IMR-90 (cell line): ENCODE results near the gene SATB2. TPM values are rescaled to one million over a fixed set of nuclear protein-coding genes. Genes with fewer than 3 reads are reported as not detected.

Experiments used
- ATAC-seq: fragments of 200-7000 bp; cut with Tn5 transposase; 2 replicates; pipeline ENCODE4 v1.9.1; 2020; ENCODE audit warnings: low read depth, mild to moderate bottlenecking, moderate library complexity
- BruUV-seq: library from RNA; stranded (reverse); fragments of 400-500 nt; replicated peaks from 2 replicates; lab custom pipeline; 2021; lab: Mats Ljungman, UMichigan
- CTCF ChIA-PET: fragments of 300-600 bp; formaldehyde crosslinking; extraction: SDS; loops from one replicate; lab custom pipeline; 2021; ENCODE audit warnings: antibody characterized with exemption; lab: Yijun Ruan, JAX
- POLR2A ChIA-PET: fragments of 300-600 bp; sonication (Branson Sonifier 250); formaldehyde crosslinking; loops from one replicate; lab custom pipeline; 2022; ENCODE audit warnings: antibody characterized with exemption; ENCODE audit not compliant: unreplicated experiment; lab: Charles Lee
- DNase-seq: peaks from one replicate; pipeline ENCODE4 v3.0.0; 2013
- H2AFZ ChIP-seq: replicated peaks from 2 replicates; pipeline ENCODE3; 2013; ENCODE audit warnings: low read length, mild to moderate bottlenecking; ENCODE audit not compliant: poor library complexity
- H2AK5ac ChIP-seq: 2 replicates; pipeline ENCODE4 v1.6.1; 2013; ENCODE audit warnings: low read depth, low read length, inconsistent platforms
- H2AK9ac ChIP-seq: replicated peaks from 2 replicates; pipeline ENCODE3; 2013; ENCODE audit warnings: mild to moderate bottlenecking, low read depth, low read length, moderate library complexity; ENCODE audit not compliant: poor library complexity
- H2BK120ac ChIP-seq: 2 replicates; pipeline ENCODE4 v1.6.1; 2013; ENCODE audit warnings: low read depth, low read length, inconsistent platforms
- H2BK15ac ChIP-seq: 3 replicates; pipeline ENCODE4 v1.6.1; 2013; ENCODE audit warnings: low read depth, low read length, inconsistent platforms
- H2BK20ac ChIP-seq: 2 replicates; pipeline ENCODE4 v1.6.1; 2013; ENCODE audit warnings: low read depth, mild to moderate bottlenecking, inconsistent platforms, low read length, moderate library complexity
- H2BK5ac ChIP-seq: 2 replicates; pipeline ENCODE4 v1.6.1; 2013; ENCODE audit warnings: mild to moderate bottlenecking, low read depth, low read length, inconsistent platforms; ENCODE audit not compliant: poor library complexity, severe bottlenecking
- H3K14ac ChIP-seq: replicated peaks from 2 replicates; pipeline ENCODE4 v1.6.1; 2013; ENCODE audit warnings: low read depth, low read length, inconsistent platforms
- H3K18ac ChIP-seq: 2 replicates; pipeline ENCODE4 v1.6.1; 2013; ENCODE audit warnings: low read depth, low read length, control low read depth
- H3K23ac ChIP-seq: 2 replicates; pipeline ENCODE4 v1.6.1; 2013; ENCODE audit warnings: low read depth, low read length, inconsistent platforms
- H3K27ac ChIP-seq: 2 replicates; pipeline ENCODE4 v1.5.1; 2013; ENCODE audit warnings: mild to moderate bottlenecking, control low read depth, low read length; ENCODE audit not compliant: insufficient read depth
- H3K27me3 ChIP-seq: 2 replicates; pipeline ENCODE4 v1.6.1; 2013; ENCODE audit warnings: low read length; ENCODE audit not compliant: control insufficient read depth, insufficient read depth
- H3K36me3 ChIP-seq: 2 replicates; pipeline ENCODE4 v1.6.1; 2013; ENCODE audit warnings: low read length, mixed read lengths; ENCODE audit not compliant: control insufficient read depth, insufficient read depth
- H3K4ac ChIP-seq: 2 replicates; pipeline ENCODE4 v1.6.1; 2013; ENCODE audit warnings: low read depth, low read length, inconsistent platforms
- H3K4me1 ChIP-seq: 2 replicates; pipeline ENCODE4 v1.6.1; 2013; ENCODE audit warnings: low read length, mixed read lengths; ENCODE audit not compliant: control insufficient read depth, insufficient read depth
- H3K4me2 ChIP-seq: 2 replicates; pipeline ENCODE4 v1.6.1; 2013; ENCODE audit warnings: low read depth, mild to moderate bottlenecking, control low read depth, low read length, moderate library complexity
- H3K4me3 ChIP-seq: 2 replicates; pipeline ENCODE4 v1.5.1; 2013; ENCODE audit warnings: low read depth, mild to moderate bottlenecking, control low read depth, low read length, moderate library complexity; ENCODE audit not compliant: insufficient read depth
- H3K56ac ChIP-seq: 2 replicates; pipeline ENCODE4 v1.6.1; 2013; ENCODE audit warnings: low read length, inconsistent platforms; ENCODE audit not compliant: insufficient read depth; ENCODE audit errors: extremely low read depth
- H3K79me1 ChIP-seq, 2 experiments: 2 replicates each; pipeline ENCODE4 v1.6.1; 2013; ENCODE audit warnings: low read length in 2 of 2, inconsistent platforms in 1 of 2, low read depth in 1 of 2
- H3K9ac ChIP-seq: 2 replicates; pipeline ENCODE4 v1.6.1; 2013; ENCODE audit warnings: low read depth, low read length, control low read depth
- H3K9me1 ChIP-seq: 2 replicates; pipeline ENCODE4 v1.6.1; 2013; ENCODE audit warnings: low read length, inconsistent platforms; ENCODE audit not compliant: insufficient read depth
- H3K9me3 ChIP-seq: 2 replicates; pipeline ENCODE4 v1.6.1; 2013; ENCODE audit warnings: low read length; ENCODE audit not compliant: control insufficient read depth, insufficient read depth
- H4K20me1 ChIP-seq: 2 replicates; pipeline ENCODE4 v1.6.1; 2013; ENCODE audit warnings: low read length, inconsistent platforms; ENCODE audit not compliant: insufficient read depth
- H4K5ac ChIP-seq: 2 replicates; pipeline ENCODE4 v1.6.1; 2013; ENCODE audit warnings: mild to moderate bottlenecking, low read depth, low read length, control low read depth
- H4K8ac ChIP-seq, 2 experiments: 2 replicates each; pipeline ENCODE4 v1.6.1; 2013; ENCODE audit warnings: low read depth in 2 of 2, low read length in 2 of 2, control low read depth in 1 of 2, inconsistent platforms in 1 of 2
- H4K91ac ChIP-seq: 2 replicates; pipeline ENCODE4 v1.6.1; 2013; ENCODE audit warnings: low read depth, low read length, inconsistent platforms; ENCODE audit not compliant: insufficient read depth
- BHLHE40 ChIP-seq: fragments of 150-350 bp; IDR thresholded peaks from 2 replicates; pipeline ENCODE4 v1.6.1; 2016; ENCODE audit warnings: mild to moderate bottlenecking, low read depth, low read length
- CTCF ChIP-seq: conservative IDR thresholded peaks from 2 replicates; pipeline ENCODE4 v1.5.1; 2012; ENCODE audit warnings: mild to moderate bottlenecking, low read depth, low read length, improper control_type of control experiment
- NFE2L2 ChIP-seq: fragments of 150-350 bp; IDR thresholded peaks from 2 replicates; pipeline ENCODE4 v1.6.1; 2016; ENCODE audit warnings: low read depth, mild to moderate bottlenecking, low read length
- RAD21 ChIP-seq: IDR thresholded peaks from 2 replicates; pipeline ENCODE4 v1.6.1; 2012; ENCODE audit warnings: low read length, improper control_type of control experiment
- RCOR1 ChIP-seq: IDR thresholded peaks from 2 replicates; pipeline ENCODE4 v1.6.1; 2012; ENCODE audit warnings: mild to moderate bottlenecking, low read length, improper control_type of control experiment; ENCODE audit not compliant: insufficient replicate concordance
- SMC3 ChIP-seq: fragments of 150-350 bp; IDR thresholded peaks from 2 replicates; pipeline ENCODE4 v1.6.1; 2016; ENCODE audit warnings: low read depth, mild to moderate bottlenecking, antibody characterized with exemption, low read length, moderate library complexity
- USF2 ChIP-seq: fragments of 150-350 bp; IDR thresholded peaks from 2 replicates; pipeline ENCODE4 v1.6.1; 2017; ENCODE audit warnings: mild to moderate bottlenecking, antibody characterized with exemption, low read length, low read depth
- WGBS, 2 experiments: methylation state at CpG; one replicate each; pipeline versions ENCODE4 v1.1.5 to v1.1.7; 2013; ENCODE audit warnings: missing lambda C conversion rate in 2 of 2; ENCODE audit not compliant: insufficient read length in 1 of 2; ENCODE audit errors: extremely low coverage in 2 of 2; 5-methylcytosine and 5-hydroxymethylcytosine counted together
- dilution Hi-C: fragments of 300-500 bp; cut with HindIII; formaldehyde crosslinking; loops from one replicate; pipeline ENCODE4 v1.14.3; 2018; ENCODE audit warnings: low sequenced_read_pairs; ENCODE audit not compliant: unreplicated experiment
- in situ Hi-C: fragments of 300-500 bp; cut with MboI; formaldehyde crosslinking; loops from 3 replicates; pipeline ENCODE4 v1.14.3; 2019; ENCODE audit warnings: low sequenced_read_pairs, inconsistent platforms, mixed read lengths
- intact Hi-C: fragments of 100-400 bp; cut with micrococcal nuclease; formaldehyde crosslinking; loops from 2 replicates; pipeline ENCODE4 v1.10.0; 2022
- polyA plus RNA-seq, 3 experiments: library from polyadenylated mRNA; depleted of rRNA; stranded (reverse); fragments of >200 nt; gene quantifications; 2 replicates each; pipeline ENCODE4 v1.2.3, GENCODE V29; 2012; ENCODE audit warnings: low replicate concordance in 1 of 3
- total RNA-seq: library from RNA; depleted of rRNA; stranded (reverse); fragments of >200 nt; gene quantifications from 2 replicates; pipeline ENCODE4 v1.2.3, GENCODE V29; 2012

SATB2 gene
- total and polyA plus RNA-seq, 2 of the 4 experiments (the other 2 are of a cell fraction): 6.2 to 8.4 TPM

GRCh38 chr2:199462956-199463692 lies 5.4 kb upstream of the SATB2 start:
- TF ChIP-seq BHLHE40 (no peak), RCOR1 (no peak), NFE2L2 (no peak), SMC3 (peak; percentile 66), CTCF (peak; percentile 83), RAD21 (peak; percentile 71), USF2 (no peak)
- H2AFZ ChIP-seq: peak overlapping the region; percentile 95
- WGBS, 2 experiments: 0% methylated on average over 2 of the region's 63 CpGs; no CpG with 5 or more reads in 1 of the 2 experiments
- peak overlapping the region; percentile 73 for H2AK9ac ChIP-seq
- no peaks in the 10 kb centered on the region for H3K9me3 ChIP-seq
- no peak overlapping the region for H2BK5ac ChIP-seq
- ATAC-seq: peak; percentile 60
- BruUV-seq: no TSS peak
- DNase-seq: peak; percentile 47
- no peaks in the 10 kb centered on the region for H3K4me1 ChIP-seq
- peaks cover 41% of the 10 kb centered on the region for H3K27me3 ChIP-seq
- H3K36me3 ChIP-seq: no peaks in the 10 kb centered on the region
- H3K9me1 ChIP-seq: no peaks in the 10 kb centered on the region
- peak overlapping the region; percentile 61 for H3K4me3 ChIP-seq
- in situ Hi-C loops (no loop called here), dilution Hi-C loops (no loop called here), intact Hi-C loops (no loop called here)
- H3K23ac ChIP-seq: no peak overlapping the region
- ChIA-PET POLR2A (no interaction called here), CTCF (interaction anchor here (0.5 to 1.3 kb wide), 2 partner anchors 8 to 16 kb away, joined by 4 to 5 read pairs; no protein-coding TSS in a partner anchor)
- no peak overlapping the region for H2BK15ac ChIP-seq
- no peak overlapping the region for H2AK5ac ChIP-seq
- H4K20me1 ChIP-seq: no peaks in the 10 kb centered on the region
- no peak overlapping the region for H2BK20ac ChIP-seq
- peak overlapping the region; percentile 56; the same call in 1 of the 2 replicates for H3K4ac ChIP-seq
- H3K9ac ChIP-seq: peak overlapping the region; percentile 9; the same call in 1 of the 2 replicates
- H4K91ac ChIP-seq: no peak overlapping the region
- H3K14ac ChIP-seq: no peak overlapping the region
- H4K8ac ChIP-seq: peak overlapping the region; percentile 44 to 60; a peak in 1 of 4 replicates
- H3K4me2 ChIP-seq: peak overlapping the region; percentile 80
- H4K5ac ChIP-seq: no peak overlapping the region; the same call in 1 of the 2 replicates
- H2BK120ac ChIP-seq: peak overlapping the region; percentile 64
- no peak overlapping the region for H3K27ac ChIP-seq
- H3K56ac ChIP-seq: no peak overlapping the region
- H3K79me1 ChIP-seq: no peaks in the 10 kb centered on the region
- no peak overlapping the region for H3K18ac ChIP-seq
